HEK293T (cell line): ENCODE data around the gene RAB11FIP3.
"Not testable (repeated sequence)": the region's sequence is repeated elsewhere in the genome, so short reads cannot be mapped to it uniquely, and the experiment has no call there.

Experiments used
- ARNT ChIP-seq: fragments of 450-650 bp; IDR thresholded peaks from 2 replicates; pipeline ENCODE4 v1.6.1; 2017; ENCODE audit warnings: mild to moderate bottlenecking
- BHLHE40 ChIP-seq: fragments of 450-650 bp; IDR thresholded peaks from 2 replicates; pipeline ENCODE4 v1.6.1; 2016; ENCODE audit warnings: mild to moderate bottlenecking, moderate library complexity, borderline replicate concordance
- CTBP1 ChIP-seq: fragments of 450-650 bp; IDR thresholded peaks from 2 replicates; pipeline ENCODE4 v1.6.1; 2016; ENCODE audit warnings: borderline replicate concordance
- ELF4 ChIP-seq: fragments of 450-650 bp; IDR thresholded peaks from 2 replicates; pipeline ENCODE4 v1.6.1; 2017; ENCODE audit warnings: antibody characterized with exemption
- FOXA1 ChIP-seq: fragments of 450-650 bp; IDR thresholded peaks from 2 replicates; pipeline ENCODE4 v1.6.1; 2016; ENCODE audit warnings: mild to moderate bottlenecking
- FOXK2 ChIP-seq: fragments of 450-650 bp; IDR thresholded peaks from 2 replicates; pipeline ENCODE4 v1.6.1; 2016; ENCODE audit warnings: mild to moderate bottlenecking
- HDGF ChIP-seq: fragments of 450-650 bp; IDR thresholded peaks from 2 replicates; pipeline ENCODE4 v1.6.1; 2017; ENCODE audit warnings: antibody characterized with exemption, borderline replicate concordance
- LEF1 ChIP-seq: fragments of 450-650 bp; IDR thresholded peaks from 2 replicates; pipeline ENCODE4 v1.6.1; 2017; ENCODE audit warnings: mild to moderate bottlenecking, borderline replicate concordance
- NFRKB ChIP-seq: fragments of 450-650 bp; IDR thresholded peaks from 2 replicates; pipeline ENCODE4 v1.6.1; 2016; ENCODE audit warnings: mild to moderate bottlenecking, moderate library complexity
- SP1 ChIP-seq: fragments of 450-650 bp; IDR thresholded peaks from 2 replicates; pipeline ENCODE4 v1.6.1; 2017
- SUZ12 ChIP-seq: fragments of 450-650 bp; IDR thresholded peaks from 2 replicates; pipeline ENCODE4 v1.6.1; 2016; ENCODE audit warnings: mild to moderate bottlenecking
- TARDBP ChIP-seq: fragments of 450-650 bp; IDR thresholded peaks from 2 replicates; pipeline ENCODE4 v1.6.1; 2016
- ZNF384 ChIP-seq: fragments of 450-650 bp; IDR thresholded peaks from 2 replicates; pipeline ENCODE4 v1.6.1; 2016

- TF ChIP-seq NFRKB, FOXA1, SUZ12, LEF1, CTBP1, BHLHE40, SP1, ELF4, TARDBP, ZNF384, ARNT, FOXK2, HDGF: not testable (repeated sequence)
Measured at GRCh38 chr16:494676-495075, 69.2 kb downstream of the RAB11FIP3 start.
